NCI-H2196 (cell line): ENCODE measurements around the gene MRPL52.
"Not testable (repeated sequence)": the region's sequence is repeated elsewhere in the genome, so short reads cannot be mapped to it uniquely, and the experiment has no call there.

ENCODE experiments used
- DNase-seq: peaks from one replicate; lab custom pipeline; 2025; ENCODE audit not compliant: unreplicated experiment; lab: John Stamatoyannopoulos, UW

The MRPL52 gene

GRCh38 chr14:22808388-22809209 is 21.1 kb upstream of the MRPL52 start:
- DNase-seq, result no peak

GRCh38 chr14:22811722-22812121 is 18.0 kb upstream of the MRPL52 start:
- no peak for DNase-seq

GRCh38 chr14:22812744-22813143 is 16.9 kb upstream of the MRPL52 start:
- DNase-seq, result no peak

- no peak for DNase-seq
Observed at GRCh38 chr14:22813145-22813544, 16.5 kb upstream of the MRPL52 start.

GRCh38 chr14:22814373-22814772 is 15.3 kb upstream of the MRPL52 start:
- DNase-seq, result no peak

GRCh38 chr14:22814941-22815713 is 14.6 kb upstream of the MRPL52 start, which contains the start of gene SLC7A7:
Gene SLC7A7, minus strand, starts transcription at chr14:22815435. Its CDS starts 2,037 bp downstream, at chr14:22813398.
- no peak for DNase-seq

GRCh38 chr14:22819151-22819988 is 10.3 kb upstream of the MRPL52 start:
- DNase-seq, result no peak

GRCh38 chr14:22820731-22821130 is 9.0 kb upstream of the MRPL52 start:
- no peak for DNase-seq

- no peak for DNase-seq
Observed at GRCh38 chr14:22821193-22822015, 8.3 kb upstream of the MRPL52 start.

GRCh38 chr14:22822016-22822570 is 7.6 kb upstream of the MRPL52 start:
- no peak for DNase-seq

- no peak for DNase-seq
Observed at GRCh38 chr14:22822571-22823098, 7.1 kb upstream of the MRPL52 start.

GRCh38 chr14:22824711-22825359 is 4.9 kb upstream of the MRPL52 start:
- peak; percentile 21 for DNase-seq

GRCh38 chr14:22829076-22829660 is 519 bp upstream of the MRPL52 start:
- DNase-seq, result not testable (repeated sequence)

- no peak for DNase-seq
Observed at GRCh38 chr14:22830443-22831010, 840 bp downstream of the MRPL52 start.

- no peak for DNase-seq
Observed at GRCh38 chr14:22835505-22835904, 5.8 kb downstream of the MRPL52 start.

- DNase-seq, result no peak
Observed at GRCh38 chr14:22836301-22837113, 6.8 kb downstream of the MRPL52 start, which contains the start of gene MMP14. Gene MMP14, plus strand, starts transcription at chr14:22836585. Its CDS starts 233 bp downstream, at chr14:22836818.

GRCh38 chr14:22837114-22837749 is 7.5 kb downstream of the MRPL52 start:
- no peak for DNase-seq
